ENCODE measurements around the gene EIF2D.
"Not testable (repeated sequence)": the region's sequence is repeated elsewhere in the genome, so short reads cannot be mapped to it uniquely, and the experiment has no call there.

EIF2D gene

DNA sequence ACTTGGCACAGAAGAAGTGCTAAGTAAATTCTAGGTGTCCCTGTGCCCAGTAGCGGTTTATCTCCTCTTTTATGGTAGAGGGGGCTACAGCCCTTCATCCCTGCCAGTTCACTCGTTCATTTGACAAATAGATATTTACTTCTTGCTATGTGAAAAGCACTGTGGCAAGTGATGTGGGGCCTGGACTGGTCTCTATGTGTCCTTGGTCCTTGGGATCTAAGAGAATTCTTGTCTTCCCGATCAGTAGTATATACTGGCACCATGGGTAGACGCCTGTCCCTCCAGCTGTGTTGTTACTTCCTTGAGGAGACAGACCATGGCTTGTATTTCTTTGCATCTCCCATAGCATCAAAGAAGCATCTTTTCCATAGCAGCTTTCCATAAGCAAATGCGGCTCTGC lies 29.7 kb downstream of the EIF2D start:
- Histone ChIP-seq H3K27me3 (ENCODE audit: control insufficient read depth, insufficient read depth, low read length) (no peaks in the 10 kb centered on the region), H3K4me2 (ENCODE audit: low read length) (no peak overlapping the region), H3K79me2 (no peaks in the 10 kb centered on the region), H3K27ac (no peak overlapping the region), H3K9me3 (ENCODE audit: control insufficient read depth, low read length) (no peaks in the 10 kb centered on the region), H3K4me3 (ENCODE audit: low read depth, low read length) (no peak overlapping the region), H3K36me3 (ENCODE audit: control insufficient read depth, insufficient read depth, low read length) (no peaks in the 10 kb centered on the region), H3K9ac (no peak overlapping the region), H2AFZ (no peak overlapping the region), H3K4me1 (no peaks in the 10 kb centered on the region)
- TF ChIP-seq, protein P1, sequence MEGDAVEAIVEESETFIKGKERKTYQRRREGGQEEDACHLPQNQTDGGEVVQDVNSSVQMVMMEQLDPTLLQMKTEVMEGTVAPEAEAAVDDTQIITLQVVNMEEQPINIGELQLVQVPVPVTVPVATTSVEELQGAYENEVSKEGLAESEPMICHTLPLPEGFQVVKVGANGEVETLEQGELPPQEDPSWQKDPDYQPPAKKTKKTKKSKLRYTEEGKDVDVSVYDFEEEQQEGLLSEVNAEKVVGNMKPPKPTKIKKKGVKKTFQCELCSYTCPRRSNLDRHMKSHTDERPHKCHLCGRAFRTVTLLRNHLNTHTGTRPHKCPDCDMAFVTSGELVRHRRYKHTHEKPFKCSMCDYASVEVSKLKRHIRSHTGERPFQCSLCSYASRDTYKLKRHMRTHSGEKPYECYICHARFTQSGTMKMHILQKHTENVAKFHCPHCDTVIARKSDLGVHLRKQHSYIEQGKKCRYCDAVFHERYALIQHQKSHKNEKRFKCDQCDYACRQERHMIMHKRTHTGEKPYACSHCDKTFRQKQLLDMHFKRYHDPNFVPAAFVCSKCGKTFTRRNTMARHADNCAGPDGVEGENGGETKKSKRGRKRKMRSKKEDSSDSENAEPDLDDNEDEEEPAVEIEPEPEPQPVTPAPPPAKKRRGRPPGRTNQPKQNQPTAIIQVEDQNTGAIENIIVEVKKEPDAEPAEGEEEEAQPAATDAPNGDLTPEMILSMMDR (IDR thresholded peaks at IDR 0.05): no peak

- Histone ChIP-seq H3K79me2 (no peaks in the 10 kb centered on the region), H3K27me3 (ENCODE audit: control insufficient read depth, insufficient read depth, low read length) (no peaks in the 10 kb centered on the region), H3K4me2 (ENCODE audit: low read length) (no peak overlapping the region), H3K4me1 (no peaks in the 10 kb centered on the region), H3K9me3 (ENCODE audit: control insufficient read depth, low read length) (no peaks in the 10 kb centered on the region), H3K36me3 (ENCODE audit: control insufficient read depth, insufficient read depth, low read length) (no peaks in the 10 kb centered on the region), H3K9ac (no peak overlapping the region), H3K27ac (no peak overlapping the region), H2AFZ (no peak overlapping the region), H3K4me3 (ENCODE audit: low read depth, low read length) (no peak overlapping the region)
- TF ChIP-seq, protein P1 (IDR thresholded peaks at IDR 0.05): no peak
Observed at GRCh38 chr1:206581571-206581981, 30.7 kb downstream of the EIF2D start.

- H3K4me1 ChIP-seq: not testable (repeated sequence)
Observed at GRCh38 chr1:206581114-206581497, 31.2 kb downstream of the EIF2D start.

GRCh38 chr1:206580438-206581113 lies 31.7 kb downstream of the EIF2D start:
- no peak overlapping the region for H3K9ac ChIP-seq

More at GRCh38 chr1:206581114-206581497, 31.2 kb downstream of the EIF2D start:
- H3K36me3 ChIP-seq (ENCODE audit: control insufficient read depth, insufficient read depth, low read length); H2AFZ ChIP-seq; H3K27ac ChIP-seq; H3K4me2 ChIP-seq (ENCODE audit: low read length); H3K79me2 ChIP-seq; H3K9ac ChIP-seq; H3K9me3 ChIP-seq (ENCODE audit: control insufficient read depth, low read length); H3K4me3 ChIP-seq (ENCODE audit: low read depth, low read length); H3K27me3 ChIP-seq (ENCODE audit: control insufficient read depth, insufficient read depth, low read length): not testable (repeated sequence)

GRCh38 chr1:206579747-206580437 lies 32.4 kb downstream of the EIF2D start:
- H3K9me3 ChIP-seq (ENCODE audit: control insufficient read depth, low read length): no peaks in the 10 kb centered on the region
- no peak overlapping the region for H3K9ac ChIP-seq
- H3K79me2 ChIP-seq: no peaks in the 10 kb centered on the region
- peak overlapping the region; percentile 32 for H3K27ac ChIP-seq
- H3K4me2 ChIP-seq (ENCODE audit: low read length): no peak overlapping the region
- TF ChIP-seq, protein P1 (IDR thresholded peaks at IDR 0.05): no peak
- H3K4me3 ChIP-seq (ENCODE audit: low read depth, low read length): no peak overlapping the region
- H2AFZ ChIP-seq: no peak overlapping the region
- no peaks in the 10 kb centered on the region for H3K4me1 ChIP-seq
- no peaks in the 10 kb centered on the region for H3K27me3 ChIP-seq (ENCODE audit: control insufficient read depth, insufficient read depth, low read length)
- H3K36me3 ChIP-seq (ENCODE audit: control insufficient read depth, insufficient read depth, low read length): no peaks in the 10 kb centered on the region

More at GRCh38 chr1:206580438-206581113, 31.7 kb downstream of the EIF2D start:
- Histone ChIP-seq H2AFZ (no peak overlapping the region), H3K4me1 (no peaks in the 10 kb centered on the region), H3K27me3 (ENCODE audit: control insufficient read depth, insufficient read depth, low read length) (no peaks in the 10 kb centered on the region), H3K27ac (peak overlapping the region; percentile 32), H3K79me2 (no peaks in the 10 kb centered on the region), H3K9me3 (ENCODE audit: control insufficient read depth, low read length) (no peaks in the 10 kb centered on the region), H3K4me3 (ENCODE audit: low read depth, low read length) (no peak overlapping the region), H3K4me2 (ENCODE audit: low read length) (no peak overlapping the region), H3K36me3 (ENCODE audit: control insufficient read depth, insufficient read depth, low read length) (no peaks in the 10 kb centered on the region)
- TF ChIP-seq, protein P1 (IDR thresholded peaks at IDR 0.05): no peak

Measured in parathyroid adenoma (tissue), 2 donors.